ENCODE measurements around the gene ATG4C. TPM values are rescaled to one million over a fixed set of nuclear protein-coding genes. Genes with fewer than 3 reads are reported as not detected.
A peak's percentile ranks its signal among the peaks of the same experiment; 100 is the strongest.

Gene ATG4C
- polyA plus RNA-seq, 1 donor = 19.2 TPM

GRCh38 chr1:62836856-62837540, 53.1 kb downstream of the ATG4C start:
- no peak for DNase-seq

GRCh38 chr1:62840555-62840954, 56.6 kb downstream of the ATG4C start:
- no peak for DNase-seq

GRCh38 chr1:62841587-62842169, 57.7 kb downstream of the ATG4C start:
- peak; percentile 58 for DNase-seq

GRCh38 chr1:62844030-62844429, 60.1 kb downstream of the ATG4C start:
- no peak for DNase-seq

GRCh38 chr1:62849031-62849430, 65.1 kb downstream of the ATG4C start:
- DNase-seq = no peak

- no peak for DNase-seq
Measured at GRCh38 chr1:62852253-62852652, 68.3 kb downstream of the ATG4C start.

- DNase-seq = no peak
Measured at GRCh38 chr1:62856960-62857359, 73.0 kb downstream of the ATG4C start.

- no peak for DNase-seq
Measured at GRCh38 chr1:62869217-62869754, 85.4 kb downstream of the ATG4C start.

- DNase-seq = no peak
Measured at GRCh38 chr1:62870148-62870547, 86.2 kb downstream of the ATG4C start.

- DNase-seq = no peak
Measured at GRCh38 chr1:62875676-62876075, 91.7 kb downstream of the ATG4C start.

- no peak for DNase-seq
Measured at GRCh38 chr1:62876535-62876934, 92.6 kb downstream of the ATG4C start.

- DNase-seq = no peak
Measured at GRCh38 chr1:62877579-62877978, 93.6 kb downstream of the ATG4C start.

GRCh38 chr1:62879962-62880361, 96.0 kb downstream of the ATG4C start:
- DNase-seq = no peak

GRCh38 chr1:62882201-62883104, 98.5 kb downstream of the ATG4C start:
- DNase-seq = no peak

- no peak for DNase-seq
Measured at GRCh38 chr1:62884156-62884740, 100.3 kb downstream of the ATG4C start.

GRCh38 chr1:62887799-62888507, 104.0 kb downstream of the ATG4C start:
- DNase-seq = no peak

GRCh38 chr1:62891956-62892562, 108.1 kb downstream of the ATG4C start:
- no peak for DNase-seq

- DNase-seq = no peak
Measured at GRCh38 chr1:62897788-62898187, 113.9 kb downstream of the ATG4C start.

- DNase-seq = no peak
Measured at GRCh38 chr1:62900566-62900965, 116.6 kb downstream of the ATG4C start.

- no peak for DNase-seq
Measured at GRCh38 chr1:62901650-62902049, 117.7 kb downstream of the ATG4C start.

GRCh38 chr1:62903522-62903921, 119.6 kb downstream of the ATG4C start:
- DNase-seq = no peak

Data from left kidney (tissue), 2 donors.